A549 (cell line): ENCODE data around the gene CDH4. TPM values are rescaled to one million over a fixed set of nuclear protein-coding genes. Genes with fewer than 3 reads are reported as not detected.

Experiments used
- ATAC-seq, 2 experiments: fragments of 200-7000 bp in 1 of 2; fragments of >200 bp in 1 of 2; cut with Nextera tagmentation in 1 of 2; cut with Tn5 transposase in 1 of 2; 3 replicates each; pipeline versions ENCODE4 v1.8.0 to v1.9.1; 2018 to 2020; ENCODE audit warnings: mild to moderate bottlenecking in 1 of 2, moderate library complexity in 1 of 2
- CTCF ChIA-PET: fragments of 300-600 bp; sonication (Branson Sonifier 250); formaldehyde crosslinking; extraction: SDS; loops from one replicate; lab custom pipeline; 2021; ENCODE audit warnings: antibody characterized with exemption, inconsistent platforms; lab: Yijun Ruan, JAX
- POLR2A ChIA-PET: fragments of 350-600 bp; formaldehyde crosslinking; extraction: SDS; loops from one replicate; lab custom pipeline; 2021; ENCODE audit warnings: antibody characterized with exemption, inconsistent platforms; lab: Yijun Ruan, JAX
- DNase-seq, 2 experiments: peaks; one replicate each; pipeline versions ENCODE4 v3.0.0 to v3.0.0-alpha.2; 2011 to 2016; ENCODE audit warnings: low read depth in 1 of 2, low spot score in 1 of 2
- FAIRE-seq: peaks from 2 replicates; lab custom pipeline; 2011; peaks lifted over from hg19 to GRCh38; lab: Jason Lieb, UNC
- H3K27ac ChIP-seq, 2 experiments: fragments of >200 bp; sonication (Bioruptor Twin); formaldehyde crosslinking; 3 replicates each; pipeline ENCODE4 v1.5.1; 2016 to 2017
- H3K4me1 ChIP-seq: fragments of >200 bp; sonication (Bioruptor Twin); formaldehyde crosslinking; 3 replicates; pipeline ENCODE4 v1.6.1; 2016
- H3K4me2 ChIP-seq: fragments of >200 bp; sonication (Bioruptor Twin); formaldehyde crosslinking; 3 replicates; pipeline ENCODE4 v1.6.1; 2016
- H3K4me3 ChIP-seq: fragments of >200 bp; sonication (Bioruptor Twin); formaldehyde crosslinking; 3 replicates; pipeline ENCODE4 v1.5.1; 2016
- H3K9me3 ChIP-seq: fragments of >200 bp; sonication (Bioruptor Twin); formaldehyde crosslinking; 3 replicates; pipeline ENCODE4 v1.6.1; 2016
- BCL3 ChIP-seq: fragments of >200 bp; sonication (Bioruptor Twin); formaldehyde crosslinking; IDR thresholded peaks from 3 replicates; pipeline ENCODE4 v1.6.1; 2016
- BHLHE40 ChIP-seq: IDR thresholded peaks from 2 replicates; pipeline ENCODE4 v1.6.1; 2012; ENCODE audit warnings: low read depth, low read length, inconsistent platforms
- CBX2 ChIP-seq: fragments of 200-600 bp; sonication (generic); IDR thresholded peaks from 2 replicates; pipeline ENCODE4 v1.6.1; 2016; ENCODE audit warnings: low read depth, mild to moderate bottlenecking, borderline replicate concordance
- CEBPB ChIP-seq, 2 experiments: fragments of >200 bp in 1 of 2; sonication (Bioruptor Twin) in 1 of 2; formaldehyde crosslinking in 1 of 2; IDR thresholded peaks; 2 replicates each; pipeline ENCODE4 v1.6.1; 2012 to 2016
- CHD4 ChIP-seq: fragments of 200-600 bp; sonication (generic); IDR thresholded peaks from 2 replicates; pipeline ENCODE4 v1.6.1; 2016; ENCODE audit warnings: antibody characterized with exemption, mild to moderate bottlenecking, borderline replicate concordance
- CTCF ChIP-seq: fragments of >200 bp; sonication (Bioruptor Twin); formaldehyde crosslinking; IDR thresholded peaks from 3 replicates; pipeline ENCODE4 v1.5.1; 2016
- EHF ChIP-seq: fragments of 250-450 bp; sonication (Bioruptor Pico); IDR thresholded peaks from 2 replicates; pipeline ENCODE4 v1.5.0; 2020; ENCODE audit warnings: mild to moderate bottlenecking
- EHMT2 ChIP-seq: fragments of 200-600 bp; sonication (generic); IDR thresholded peaks from 2 replicates; pipeline ENCODE4 v1.6.1; 2016; ENCODE audit warnings: antibody characterized with exemption, low read depth, mild to moderate bottlenecking, moderate library complexity
- ESRRA ChIP-seq: fragments of 150-350 bp; IDR thresholded peaks from 2 replicates; pipeline ENCODE4 v1.6.1; 2014; ENCODE audit warnings: mild to moderate bottlenecking, low read length, borderline replicate concordance
- FOSL2 ChIP-seq, 2 experiments: fragments of 450-650 bp in 1 of 2; fragments of >200 bp in 1 of 2; sonication (Bioruptor Twin) in 1 of 2; formaldehyde crosslinking; IDR thresholded peaks; 2 replicates each; pipeline versions ENCODE4 v1.5.0 to v1.6.1; 2016 to 2020; ENCODE audit warnings: mild to moderate bottlenecking in 1 of 2, moderate library complexity in 1 of 2
- GATA3 ChIP-seq: IDR thresholded peaks from 2 replicates; pipeline ENCODE4 v1.6.1; 2012; ENCODE audit warnings: borderline replicate concordance
- HOXA7 ChIP-seq: fragments of 250-450 bp; sonication (Bioruptor Pico); IDR thresholded peaks from 2 replicates; pipeline ENCODE4 v1.5.0; 2020; ENCODE audit warnings: mild to moderate bottlenecking, moderate library complexity
- HOXB13 ChIP-seq: fragments of 250-450 bp; sonication (Bioruptor Pico); IDR thresholded peaks from 2 replicates; pipeline ENCODE4 v1.5.0; 2020; ENCODE audit warnings: low read depth, mild to moderate bottlenecking, moderate library complexity
- JUNB ChIP-seq: fragments of >200 bp; sonication (Bioruptor Twin); formaldehyde crosslinking; IDR thresholded peaks from 2 replicates; pipeline ENCODE4 v1.6.1; 2016
- KDM5A ChIP-seq: fragments of 200-600 bp; sonication (generic); IDR thresholded peaks from 2 replicates; pipeline ENCODE4 v1.6.1; 2016; ENCODE audit warnings: antibody characterized with exemption, mild to moderate bottlenecking
- MAFK ChIP-seq: fragments of 450-650 bp; IDR thresholded peaks from 2 replicates; pipeline ENCODE4 v1.6.1; 2014; ENCODE audit not compliant: partially characterized antibody
- NR3C1 ChIP-seq: fragments of >200 bp; sonication (Bioruptor Twin); formaldehyde crosslinking; IDR thresholded peaks from 3 replicates; pipeline ENCODE4 v1.6.1; 2017
- PBX3 ChIP-seq: IDR thresholded peaks from 2 replicates; pipeline ENCODE4 v1.6.1; 2012
- POLR2A ChIP-seq: IDR thresholded peaks from 2 replicates; pipeline ENCODE4 v1.6.1; 2012; ENCODE audit warnings: mild to moderate bottlenecking, low read length
- RCOR1 ChIP-seq: fragments of 150-350 bp; IDR thresholded peaks from 2 replicates; pipeline ENCODE4 v1.6.1; 2014; ENCODE audit warnings: antibody characterized with exemption, low read length, low read depth
- REST ChIP-seq: fragments of 200-600 bp; sonication (generic); IDR thresholded peaks from 2 replicates; pipeline ENCODE4 v1.6.1; 2016; ENCODE audit warnings: antibody characterized with exemption, mild to moderate bottlenecking, moderate library complexity
- RNF2 ChIP-seq: fragments of 200-600 bp; sonication (generic); IDR thresholded peaks from 2 replicates; pipeline ENCODE4 v1.6.1; 2016; ENCODE audit warnings: low read depth, mild to moderate bottlenecking, antibody characterized with exemption, moderate library complexity, borderline replicate concordance
- SREBF2 ChIP-seq: fragments of 450-650 bp; IDR thresholded peaks from 2 replicates; pipeline ENCODE4 v1.6.1; 2014; ENCODE audit warnings: mild to moderate bottlenecking, moderate library complexity
- TFCP2L1 ChIP-seq: fragments of 250-450 bp; sonication (Bioruptor Pico); IDR thresholded peaks from 2 replicates; pipeline ENCODE4 v1.5.0; 2021; ENCODE audit warnings: mild to moderate bottlenecking
- ZSCAN20 ChIP-seq: fragments of 250-450 bp; sonication (Bioruptor Pico); IDR thresholded peaks from 2 replicates; pipeline ENCODE4 v1.8.0; 2022; ENCODE audit warnings: mild to moderate bottlenecking, moderate library complexity
- WGBS: methylation state at CpG from one replicate; pipeline ENCODE4 v1.1.6; 2017; ENCODE audit errors: missing lambda C conversion rate; 5-methylcytosine and 5-hydroxymethylcytosine counted together
- polyA plus RNA-seq, 4 experiments: library from polyadenylated mRNA; depleted of rRNA in 3 of 4; stranded (reverse); fragments of >200 nt; fragmentation: RNase III in 1 of 4; extraction: RNeasy Plus Mini Kit Qiagen cat#74134 plus additional on column Dnase treatment in 1 of 4; gene quantifications; 2 replicates in 3 of 4; 3 replicates in 1 of 4; pipeline ENCODE4 v1.2.3, GENCODE V29; 2011 to 2017

CDH4 gene
- polyA plus RNA-seq, 2 of the 4 experiments (the other 2 are of a cell fraction): 3.4 to 10.3 TPM

GRCh38 chr20:61557621-61558020 is 305.6 kb downstream of the CDH4 start:
- CTCF ChIA-PET: interaction anchor here (1.1 kb wide), 1 partner anchor 1347 kb away, joined by 3 read pairs; no protein-coding TSS in a partner anchor

GRCh38 chr20:61558726-61559125 is 306.7 kb downstream of the CDH4 start:
- CTCF ChIA-PET: no interaction called here
- POLR2A ChIA-PET: no interaction called here
- no peak overlapping the region for H3K4me3 ChIP-seq
- no peak for TF ChIP-seq CEBPB (IDR thresholded peaks at IDR 0.05)
- TF ChIP-seq CHD4: no peak
- TF ChIP-seq SREBF2: no peak
- TF ChIP-seq RNF2: no peak
- no peak for TF ChIP-seq FOSL2 (IDR thresholded peaks at IDR 0.05)
- TF ChIP-seq FOSL2 (CRISPR knock-in tag; IDR thresholded peaks at IDR 0.05): no peak
- TF ChIP-seq REST: no peak
- TF ChIP-seq CTCF: no peak
- TF ChIP-seq ESRRA: no peak
- no peak for TF ChIP-seq GATA3
- no peak for TF ChIP-seq TFCP2L1 (CRISPR knock-in tag)
- TF ChIP-seq HOXB13 (CRISPR knock-in tag): no peak
- FAIRE-seq (no peak), ATAC-seq (no peak), DNase-seq (no peak)
- no peak overlapping the region for H3K27ac ChIP-seq
- H3K4me2 ChIP-seq: no peak overlapping the region
- H3K9me3 ChIP-seq: no peaks in the 10 kb centered on the region
- H3K4me1 ChIP-seq: peaks cover 22% of the 10 kb centered on the region
- 82% methylated on average over 10 of the region's 10 CpGs for WGBS

More at GRCh38 chr20:61557621-61558020, 305.6 kb downstream of the CDH4 start:
- DNase-seq: no peak
- no peak overlapping the region for H3K4me3 ChIP-seq
- POLR2A ChIA-PET: no interaction called here
- WGBS: 88% methylated on average over 17 of the region's 17 CpGs
- no peak for ATAC-seq
- H3K4me1 ChIP-seq: peaks cover 22% of the 10 kb centered on the region
- H3K27ac ChIP-seq: no peak overlapping the region
- H3K9me3 ChIP-seq: no peaks in the 10 kb centered on the region
- no peak for FAIRE-seq
- no peak overlapping the region for H3K4me2 ChIP-seq
- TF ChIP-seq HOXA7 (no peak), ESRRA (no peak), HOXB13 (CRISPR knock-in tag) (no peak), EHMT2 (no peak), NR3C1 (no peak), POLR2A (no peak), RCOR1 (no peak), JUNB (no peak)

GRCh38 chr20:61559706-61560315 is 307.8 kb downstream of the CDH4 start:
- DNase-seq: no peak
- FAIRE-seq: no peak
- no peak for ATAC-seq
- TF ChIP-seq HOXB13 (CRISPR knock-in tag) (no peak), MAFK (no peak), CBX2 (no peak), BHLHE40 (no peak), PBX3 (no peak), CTCF (no peak), KDM5A (no peak), EHF (CRISPR knock-in tag) (no peak), ZSCAN20 (CRISPR knock-in tag) (no peak), BCL3 (no peak)

More at GRCh38 chr20:61559706-61560315, 307.8 kb downstream of the CDH4 start:
- CTCF ChIA-PET: no interaction called here
- H3K4me3 ChIP-seq: no peak overlapping the region
- peaks cover 22% of the 10 kb centered on the region for H3K4me1 ChIP-seq
- POLR2A ChIA-PET: no interaction called here
- whole genome bisulfite sequencing: 87% methylated on average over 19 of the region's 19 CpGs
- H3K27ac ChIP-seq: no peak overlapping the region; a peak in 1 of 6 replicates
- no peaks in the 10 kb centered on the region for H3K9me3 ChIP-seq
- H3K4me2 ChIP-seq: 0 out of 3 replicates have a peak overlapping the region, but pooled peaks have one; percentile 1
